Motor neuron (in vitro differentiated cells): ENCODE data around the gene TCOF1. TPM values are rescaled to one million over a fixed set of nuclear protein-coding genes. Genes with fewer than 3 reads are reported as not detected.

Experiments used
- ATAC-seq, 8 experiments: fragments of 200-7000 bp; cut with Tn5 transposase; replicated peaks in 6 of 8; 2 replicates each; pipeline ENCODE4 v1.8.0; 2021; ENCODE audit warnings: mild to moderate bottlenecking in 8 of 8, moderate library complexity in 8 of 8
- H3K27ac ChIP-seq, 2 donors: fragments of 250-450 bp; sonication (Bioruptor Pico); 2 replicates each; pipeline ENCODE4 v1.9.0; 2021; ENCODE audit warnings: antibody characterized with exemption in 2 of 2, mild to moderate bottlenecking in 2 of 2, moderate library complexity in 1 of 2
- H3K4me1 ChIP-seq, 2 donors: fragments of 250-450 bp; sonication (Bioruptor Pico); replicated peaks in 1 of 2; 2 replicates each; pipeline ENCODE4 v1.6.1; 2021; ENCODE audit warnings: antibody characterized with exemption in 2 of 2, mild to moderate bottlenecking in 2 of 2, moderate library complexity in 1 of 2
- H3K4me3 ChIP-seq, 5 donors: fragments of 250-450 bp; sonication (Bioruptor Pico); 2 replicates each; pipeline ENCODE4 v1.9.0; 2021; ENCODE audit warnings: antibody characterized with exemption in 5 of 5, mild to moderate bottlenecking in 5 of 5, moderate library complexity in 4 of 5
- WGBS, 10 experiments: fragments of 450-650 bp; shearing (Covaris generic); methylation state at CpG; one replicate each; pipeline ENCODE4 v1.0.0; 2022; 5-methylcytosine and 5-hydroxymethylcytosine counted together
- in situ Hi-C, 9 experiments: fragments of 400-800 bp; cut with MboI; loops; one replicate each; pipeline ENCODE4 v1.15.0; 2021; ENCODE audit warnings: low sequenced_read_pairs in 9 of 9, low pct_unique_long_range_greater_than_20kb in 2 of 9; ENCODE audit not compliant: unreplicated experiment in 9 of 9
- total RNA-seq, 8 experiments: library from RNA; unstranded; fragments of 300-600 nt; gene quantifications; 2 replicates each; pipeline versions ENCODE4 v1.2.3 to v1.2.4, GENCODE V29; 2022

Gene TCOF1
- 10 to 100 TPM; 10.9 to 51.4 (median 17.9) TPM for total RNA-seq

GRCh38 chr5:150357326-150358260 lies at the start of gene TCOF1:
TSS of gene TCOF1 (plus strand) at chr5:150357697. CDS start at chr5:150357747, 50 bp downstream.
- in situ Hi-C loops: loop anchor here in 1 of 9 experiments (25.0 kb wide), 1 partner anchor 95 kb away; no protein-coding TSS in a partner anchor
- H3K4me3 ChIP-seq: peak within 1 kb of the TSS; percentile 51 to 76 (median 75)
- ATAC-seq: peak; percentile 94 to 99 (median 98)
- WGBS, 10 experiments: 0 to 40% (median 0%) methylated on average over 1 to 13 of the region's 90 CpGs; no CpG with 5 or more reads in 1 of the 10 experiments
- peaks cover 12 to 13% of the 10 kb centered on the region in 2 donors for H3K4me1 ChIP-seq
- no peak within 1 kb of the TSS for H3K27ac ChIP-seq

GRCh38 chr5:150309101-150309885 lies 48.2 kb upstream of the TCOF1 start:
- Histone ChIP-seq H3K27ac (peak overlapping the region; percentile 43 to 53), H3K4me3 (no peak overlapping the region), H3K4me1 (peaks cover 38 to 42% of the 10 kb centered on the region in 2 donors)
- in situ Hi-C loops: no loop called here
- peak; percentile 65 to 97 (median 92) for ATAC-seq
- WGBS, 10 experiments: 6 to 100% (median 68%) methylated on average over 1 to 3 of the region's 7 CpGs; no CpG with 5 or more reads in 1 of the 10 experiments

GRCh38 chr5:150309886-150310239 lies 47.6 kb upstream of the TCOF1 start:
- Histone ChIP-seq H3K27ac (no peak overlapping the region), H3K4me3 (no peak overlapping the region), H3K4me1 (peaks cover 38 to 42% of the 10 kb centered on the region in 2 donors)
- ATAC-seq: peak in 5 of 8 experiments; percentile 8 to 33 (median 24)
- WGBS, 10 experiments: 33 to 100% (median 50%) methylated on average over 1 of the region's 1 CpG; no CpG with 5 or more reads in 3 of the 10 experiments
- in situ Hi-C loops: no loop called here

- peaks cover 36 to 41% of the 10 kb centered on the region in 2 donors for H3K4me1 ChIP-seq
- in situ Hi-C loops: no loop called here
- 17 to 93% (median 73%) methylated on average over 1 to 5 of the region's 5 CpGs for WGBS, 10 experiments
- no peak for ATAC-seq
- no peak overlapping the region for H3K4me3 ChIP-seq
- no peak overlapping the region for H3K27ac ChIP-seq
Observed at GRCh38 chr5:150310246-150310645, 47.3 kb upstream of the TCOF1 start.

GRCh38 chr5:150311015-150311692 lies 46.3 kb upstream of the TCOF1 start:
- peaks cover 27 to 32% of the 10 kb centered on the region in 2 donors for H3K4me1 ChIP-seq
- in situ Hi-C loops: no loop called here
- WGBS, 10 experiments: 0 to 100% (median 82%) methylated on average over 1 to 6 of the region's 7 CpGs
- no peak overlapping the region for H3K4me3 ChIP-seq
- no peak overlapping the region for H3K27ac ChIP-seq
- ATAC-seq: no peak

GRCh38 chr5:150312518-150312917 lies 45.0 kb upstream of the TCOF1 start:
- Histone ChIP-seq H3K4me1 (peaks cover 27 to 30% of the 10 kb centered on the region in 2 donors), H3K4me3 (no peak overlapping the region), H3K27ac (no peak overlapping the region)
- 65 to 94% (median 77%) methylated on average over 2 to 6 of the region's 6 CpGs for WGBS, 10 experiments
- ATAC-seq: peak in 1 of 8 experiments; percentile 10
- in situ Hi-C loops: no loop called here

- no peak overlapping the region for H3K4me3 ChIP-seq
- H3K4me1 ChIP-seq: peaks cover 26 to 30% of the 10 kb centered on the region in 2 donors
- WGBS, 10 experiments: 60 to 100% (median 94%) methylated on average over 1 to 5 of the region's 6 CpGs; no CpG with 5 or more reads in 2 of the 10 experiments
- H3K27ac ChIP-seq: no peak overlapping the region
- in situ Hi-C loops: no loop called here
- no peak for ATAC-seq
Observed at GRCh38 chr5:150313501-150313900, 44.0 kb upstream of the TCOF1 start.

- WGBS, 10 experiments: 30 to 100% (median 79%) methylated on average over 1 to 4 of the region's 6 CpGs; no CpG with 5 or more reads in 4 of the 10 experiments
- in situ Hi-C loops: no loop called here
- Histone ChIP-seq H3K27ac (no peak overlapping the region), H3K4me3 (no peak overlapping the region), H3K4me1 (peaks cover 28 to 31% of the 10 kb centered on the region in 2 donors)
- no peak for ATAC-seq
Observed at GRCh38 chr5:150313921-150314716, 43.4 kb upstream of the TCOF1 start.

GRCh38 chr5:150315245-150315644 lies 42.3 kb upstream of the TCOF1 start:
- peaks cover 26% of the 10 kb centered on the region in 2 donors for H3K4me1 ChIP-seq
- in situ Hi-C loops: no loop called here
- H3K4me3 ChIP-seq: no peak overlapping the region
- 60 to 100% (median 85%) methylated on average over 1 to 4 of the region's 4 CpGs for WGBS, 10 experiments
- no peak for ATAC-seq
- H3K27ac ChIP-seq: no peak overlapping the region

- no peak for ATAC-seq
- H3K27ac ChIP-seq: no peak overlapping the region
- H3K4me3 ChIP-seq: no peak overlapping the region
- H3K4me1 ChIP-seq: peaks cover 25 to 30% of the 10 kb centered on the region in 2 donors
- 43 to 100% (median 90%) methylated on average over 2 to 3 of the region's 3 CpGs; no CpG with 5 or more reads in 1 of the 10 experiments for WGBS, 10 experiments
- in situ Hi-C loops: no loop called here
Observed at GRCh38 chr5:150316320-150316719, 41.2 kb upstream of the TCOF1 start.

GRCh38 chr5:150317048-150318003 lies 40.2 kb upstream of the TCOF1 start:
- Histone ChIP-seq H3K27ac (peak overlapping the region; percentile 4 to 40), H3K4me1 (peaks cover 23 to 27% of the 10 kb centered on the region in 2 donors), H3K4me3 (no peak overlapping the region)
- in situ Hi-C loops: no loop called here
- ATAC-seq: peak in 7 of 8 experiments; percentile 57 to 94 (median 88)
- 3 to 100% (median 45%) methylated on average over 1 to 6 of the region's 11 CpGs; no CpG with 5 or more reads in 2 of the 10 experiments for WGBS, 10 experiments
